ENCODE data around the gene FXYD7.

- no peak for TF ChIP-seq POLR2A (IDR thresholded peaks at IDR 0.05; ENCODE audit: low read depth, low read length)
- no peak for TF ChIP-seq CTCF (conservative IDR thresholded peaks at IDR 0.05; ENCODE audit: low read depth, low read length)
- TF ChIP-seq RAD21 (IDR thresholded peaks at IDR 0.05; ENCODE audit: low read length), result no peak
- no peak for TF ChIP-seq MXI1 (IDR thresholded peaks at IDR 0.05; ENCODE audit: borderline replicate concordance, low read depth, low read length)
- TF ChIP-seq RCOR1 (IDR thresholded peaks at IDR 0.05; ENCODE audit: insufficient replicate concordance, low read length), result no peak
- no peak for TF ChIP-seq MAZ (IDR thresholded peaks at IDR 0.05; ENCODE audit: borderline replicate concordance, low read depth, low read length)
Observed at GRCh38 chr19:35120898-35121297, 22.2 kb upstream of the FXYD7 start.
